Fibroblast of lung (primary cell): ENCODE results near the gene TSNAX. TPM values are rescaled to one million over a fixed set of nuclear protein-coding genes. Genes with fewer than 3 reads are reported as not detected.

Experiments
- DNase-seq, 2 donors: peaks; one replicate each; pipeline versions ENCODE4 v3.0.0 to v3.0.0-alpha.2; 2010; ENCODE audit warnings: low read depth in 2 of 2
- H2AFZ ChIP-seq: 2 replicates; pipeline ENCODE4 v1.5.1; 2012; ENCODE audit warnings: low read length, control low read depth, inconsistent platforms
- H3K27ac ChIP-seq: 2 replicates; pipeline ENCODE4 v1.5.1; 2011; ENCODE audit warnings: low read length, control low read depth; ENCODE audit not compliant: insufficient read depth
- H3K27me3 ChIP-seq: 2 replicates; pipeline ENCODE4 v1.5.1; 2011; ENCODE audit warnings: mild to moderate bottlenecking, low read length; ENCODE audit not compliant: control insufficient read depth, insufficient read depth
- H3K36me3 ChIP-seq: 2 replicates; pipeline ENCODE4 v1.5.1; 2011; ENCODE audit warnings: low read length; ENCODE audit not compliant: control insufficient read depth, insufficient read depth
- H3K4me1 ChIP-seq: 2 replicates; pipeline ENCODE4 v1.5.1; 2011; ENCODE audit warnings: low read length; ENCODE audit not compliant: control insufficient read depth, insufficient read depth; ENCODE audit errors: extremely low read depth
- H3K4me2 ChIP-seq: 2 replicates; pipeline ENCODE4 v1.5.1; 2011; ENCODE audit warnings: low read length, control low read depth; ENCODE audit not compliant: insufficient read depth; ENCODE audit errors: extremely low read depth
- H3K4me3 ChIP-seq, 4 experiments: fragments of 200-600 bp in 1 of 4; sonication (generic) in 1 of 4; replicated peaks in 1 of 4; 2 replicates each; pipeline ENCODE4 v1.5.1; 2011 to 2016; ENCODE audit warnings: low read length in 4 of 4, low read depth in 3 of 4, mild to moderate bottlenecking in 3 of 4, control low read depth in 2 of 4, inconsistent platforms in 1 of 4, mixed read lengths in 1 of 4; ENCODE audit not compliant: insufficient read depth in 1 of 4; ENCODE audit errors: control extremely low read depth in 1 of 4
- H3K79me2 ChIP-seq: 2 replicates; pipeline ENCODE4 v1.5.1; 2012; ENCODE audit warnings: mild to moderate bottlenecking, low read length, inconsistent platforms; ENCODE audit not compliant: control insufficient read depth, insufficient read depth
- H3K9ac ChIP-seq: 2 replicates; pipeline ENCODE4 v1.5.1; 2011; ENCODE audit warnings: mild to moderate bottlenecking, low read length, control low read depth; ENCODE audit not compliant: insufficient read depth
- H3K9me3 ChIP-seq: 2 replicates; pipeline ENCODE4 v1.5.1; 2012; ENCODE audit warnings: low read depth, low read length; ENCODE audit not compliant: control insufficient read depth, insufficient read depth
- H4K20me1 ChIP-seq: 2 replicates; pipeline ENCODE4 v1.5.1; 2011; ENCODE audit warnings: low read length; ENCODE audit not compliant: control insufficient read depth, insufficient read depth; ENCODE audit errors: extremely low read depth
- CTCF ChIP-seq, 2 donors: IDR thresholded peaks in 1 of 2; conservative IDR thresholded peaks in 1 of 2; 1 replicate in 1 of 2; 2 replicates in 1 of 2; pipeline ENCODE4 v1.5.1; 2011 to 2012; ENCODE audit warnings: low read length in 2 of 2, control low read depth in 1 of 2, inconsistent platforms in 1 of 2, low read depth in 1 of 2, mild to moderate bottlenecking in 1 of 2
- EZH2 ChIP-seq: IDR thresholded peaks from 2 replicates; pipeline ENCODE4 v1.5.1; 2012; ENCODE audit warnings: low read length, control low read depth, mild to moderate bottlenecking; ENCODE audit errors: missing control alignments
- polyA plus RNA-seq, 2 donors: library from polyadenylated mRNA; depleted of rRNA in 1 of 2; stranded (reverse) in 1 of 2; unstranded in 1 of 2; fragments of >200 nt; gene quantifications; 2 replicates each; pipeline ENCODE4 v1.2.1, GENCODE V29; 2011 to 2012; ENCODE audit warnings: missing spikeins in 1 of 2
- total RNA-seq: library from RNA; depleted of rRNA; stranded (reverse); fragments of >200 nt; gene quantifications from 2 replicates; pipeline ENCODE4 v1.2.1, GENCODE V29; 2014

Gene TSNAX
- total and polyA plus RNA-seq, 2 donors (not counting 1 experiment from before 2014, with no cell fraction given) = 30.2 to 46.3 TPM

- no peak overlapping the region for H3K9ac ChIP-seq
- no peaks in the 10 kb centered on the region for H3K36me3 ChIP-seq
- no peaks in the 10 kb centered on the region for H4K20me1 ChIP-seq
- DNase-seq = no peak
- H3K4me2 ChIP-seq = no peak overlapping the region
- no peak overlapping the region for H3K4me3 ChIP-seq
- no peak for TF ChIP-seq CTCF (conservative IDR thresholded peaks at IDR 0.05 in 1 of 2, IDR thresholded peaks at IDR 0.05 in 1 of 2; ENCODE audit: low read depth in 1 of 2, low read length in 2 of 2)
- TF ChIP-seq EZH2 = no peak
- H3K79me2 ChIP-seq = peaks cover 25% of the 10 kb centered on the region
- no peaks in the 10 kb centered on the region for H3K9me3 ChIP-seq
- no peak overlapping the region for H3K27ac ChIP-seq
- H3K27me3 ChIP-seq = no peaks in the 10 kb centered on the region
- peak overlapping the region; percentile 85 for H2AFZ ChIP-seq
- peaks cover 8% of the 10 kb centered on the region for H3K4me1 ChIP-seq
Measured at GRCh38 chr1:231526536-231526935, 1.9 kb upstream of the TSNAX start.

GRCh38 chr1:231527586-231528171, 790 bp upstream of the TSNAX start:
- Histone ChIP-seq H2AFZ (peak overlapping the region; percentile 97), H3K4me1 (peaks cover 8% of the 10 kb centered on the region), H3K27ac (peak overlapping the region; percentile 88)

GRCh38 chr1:231533240-231533639, 4.8 kb downstream of the TSNAX start:
- no peaks in the 10 kb centered on the region for H3K36me3 ChIP-seq
- H2AFZ ChIP-seq = no peak overlapping the region
- H3K9ac ChIP-seq = no peak overlapping the region
- DNase-seq = no peak
- no peaks in the 10 kb centered on the region for H3K9me3 ChIP-seq
- no peaks in the 10 kb centered on the region for H4K20me1 ChIP-seq
- peaks cover 5% of the 10 kb centered on the region for H3K4me1 ChIP-seq
- no peak for TF ChIP-seq CTCF (conservative IDR thresholded peaks at IDR 0.05 in 1 of 2, IDR thresholded peaks at IDR 0.05 in 1 of 2; ENCODE audit: low read depth in 1 of 2, low read length in 2 of 2)
- TF ChIP-seq EZH2 = no peak
- H3K4me3 ChIP-seq = no peak overlapping the region
- H3K27ac ChIP-seq = no peak overlapping the region
- H3K79me2 ChIP-seq = peaks cover 31% of the 10 kb centered on the region
- no peak overlapping the region for H3K4me2 ChIP-seq
- no peaks in the 10 kb centered on the region for H3K27me3 ChIP-seq

More at GRCh38 chr1:231527586-231528171, 790 bp upstream of the TSNAX start:
- Histone ChIP-seq H3K36me3 (no peaks in the 10 kb centered on the region), H3K9ac (peak overlapping the region; percentile 91), H3K4me3 (peak overlapping the region; percentile 76 to 99 (median 87)), H3K79me2 (peaks cover 27% of the 10 kb centered on the region), H3K27me3 (no peaks in the 10 kb centered on the region), H3K4me2 (peak overlapping the region; percentile 87), H4K20me1 (no peaks in the 10 kb centered on the region), H3K9me3 (no peaks in the 10 kb centered on the region)
- TF ChIP-seq EZH2 (no peak), CTCF (conservative IDR thresholded peaks at IDR 0.05 in 1 of 2, IDR thresholded peaks at IDR 0.05 in 1 of 2; ENCODE audit: low read depth in 1 of 2, low read length in 2 of 2) (no peak)
- DNase-seq = no peak
